Retina (tissue), 1 donor: ENCODE measurements around the gene CERKL.

Source experiments
- DNase-seq: peaks from one replicate; pipeline ENCODE4 v3.0.0-alpha.2; 2016

CERKL gene

GRCh38 chr2:181573140-181573736 lies 83.7 kb downstream of the CERKL start:
- DNase-seq = peak; percentile 26

- no peak for DNase-seq
Measured at GRCh38 chr2:181570833-181571661, 85.9 kb downstream of the CERKL start.

GRCh38 chr2:181570059-181570458 lies 86.8 kb downstream of the CERKL start:
- DNase-seq = no peak

- peak; percentile 61 for DNase-seq
Measured at GRCh38 chr2:181566334-181567032, 90.4 kb downstream of the CERKL start.

- DNase-seq = no peak
Measured at GRCh38 chr2:181563101-181563692, 93.7 kb downstream of the CERKL start.

GRCh38 chr2:181558371-181558770 lies 98.5 kb downstream of the CERKL start:
- DNase-seq = no peak

- no peak for DNase-seq
Measured at GRCh38 chr2:181554061-181554830, 102.7 kb downstream of the CERKL start.

GRCh38 chr2:181553244-181553643 lies 103.7 kb downstream of the CERKL start:
- no peak for DNase-seq

GRCh38 chr2:181552808-181553207 lies 104.1 kb downstream of the CERKL start:
- DNase-seq = no peak

- DNase-seq = no peak
Measured at GRCh38 chr2:181546086-181546485, 110.8 kb downstream of the CERKL start.

- DNase-seq = no peak
Measured at GRCh38 chr2:181542170-181542569, 114.7 kb downstream of the CERKL start.

GRCh38 chr2:181540421-181540820 lies 116.5 kb downstream of the CERKL start:
- DNase-seq = no peak

- DNase-seq = no peak
Measured at GRCh38 chr2:181536730-181537129, 120.2 kb downstream of the CERKL start.

- DNase-seq = no peak
Measured at GRCh38 chr2:181528441-181528840, 128.5 kb downstream of the CERKL start.

- DNase-seq = no peak
Measured at GRCh38 chr2:181527058-181527457, 129.8 kb downstream of the CERKL start.

GRCh38 chr2:181526014-181526413 lies 130.9 kb downstream of the CERKL start:
- no peak for DNase-seq

GRCh38 chr2:181523756-181524155 lies 133.1 kb downstream of the CERKL start:
- DNase-seq = no peak

- DNase-seq = no peak
Measured at GRCh38 chr2:181520253-181520652, 136.7 kb downstream of the CERKL start.

GRCh38 chr2:181517685-181518301 lies 139.1 kb downstream of the CERKL start:
- no peak for DNase-seq

GRCh38 chr2:181516992-181517391 lies 139.9 kb downstream of the CERKL start:
- DNase-seq = no peak

- no peak for DNase-seq
Measured at GRCh38 chr2:181515719-181516118, 141.2 kb downstream of the CERKL start.

GRCh38 chr2:181500201-181500600 lies 156.7 kb downstream of the CERKL start:
- no peak for DNase-seq
